HepG2 (cell line): Measurements from ENCODE around the gene DUS3L. TPM values are rescaled to one million over a fixed set of nuclear protein-coding genes. Genes with fewer than 3 reads are reported as not detected.

ENCODE experiments used
- ATF1 ChIP-seq: IDR thresholded peaks from 2 replicates; pipeline ENCODE4 v1.6.1; 2016; ENCODE audit warnings: mild to moderate bottlenecking, control low read depth
- FOSL2 ChIP-seq: sonication (generic); formaldehyde crosslinking; IDR thresholded peaks from 2 replicates; pipeline ENCODE4 v1.4.0; 2020; ENCODE audit warnings: missing genetic modification reagents
- HOXA7 ChIP-seq: sonication (generic); formaldehyde crosslinking; IDR thresholded peaks from 2 replicates; pipeline ENCODE4 v1.8.1; 2022; ENCODE audit warnings: mild to moderate bottlenecking, missing genetic modification reagents, moderate library complexity
- RFX3 ChIP-seq: IDR thresholded peaks from 2 replicates; pipeline ENCODE4 v1.6.1; 2016; ENCODE audit warnings: missing biosample characterization, missing genetic modification reagents
- RORA ChIP-seq: sonication (generic); formaldehyde crosslinking; IDR thresholded peaks from 2 replicates; pipeline ENCODE4 v1.5.0; 2020; ENCODE audit warnings: mild to moderate bottlenecking, missing genetic modification reagents, moderate library complexity
- U2AF2 ChIP-seq: fragments of 200-400 bp; formaldehyde crosslinking; IDR thresholded peaks from 2 replicates; pipeline ENCODE4 v1.6.1; 2017; ENCODE audit warnings: low read depth, mild to moderate bottlenecking, low read length
- ZFP36 ChIP-seq: fragments of 150-350 bp; IDR thresholded peaks from 2 replicates; pipeline ENCODE4 v1.6.1; 2018; ENCODE audit warnings: borderline replicate concordance, low read length, low read depth; ENCODE audit not compliant: partially characterized antibody
- ZNF136 ChIP-seq: sonication (generic); formaldehyde crosslinking; IDR thresholded peaks from 2 replicates; pipeline ENCODE4 v1.8.1; 2022; ENCODE audit warnings: low read depth, mild to moderate bottlenecking, moderate library complexity, missing genetic modification reagents
- ZNF17 ChIP-seq: sonication (generic); formaldehyde crosslinking; IDR thresholded peaks from 2 replicates; pipeline ENCODE4 v1.5.0; 2020; ENCODE audit warnings: mild to moderate bottlenecking, missing genetic modification reagents
- ZNF251 ChIP-seq: sonication (generic); formaldehyde crosslinking; IDR thresholded peaks from 2 replicates; pipeline ENCODE4 v1.9.0; 2021; ENCODE audit warnings: mild to moderate bottlenecking, missing genetic modification reagents
- ZNF614 ChIP-seq: IDR thresholded peaks from 2 replicates; pipeline ENCODE4 v1.6.1; 2018; ENCODE audit warnings: missing biosample characterization, missing genetic modification reagents, inconsistent platforms, borderline replicate concordance
- ZNF713 ChIP-seq: sonication (generic); formaldehyde crosslinking; IDR thresholded peaks from 2 replicates; pipeline ENCODE4 v1.4.0; 2020; ENCODE audit warnings: mild to moderate bottlenecking, missing genetic modification reagents
- polyA plus RNA-seq, 8 experiments: library from polyadenylated mRNA; depleted of rRNA in 3 of 8; stranded (reverse) in 7 of 8; unstranded in 1 of 8; fragments of >200 nt; fragmentation: Illumina TruSeq in 4 of 8; extraction: Trizol in 4 of 8; gene quantifications; 2 replicates each; pipeline versions ENCODE4 v1.2.1 to v1.2.3, GENCODE V29; 2011 to 2016; ENCODE audit warnings: low read depth in 4 of 8, missing spikeins in 1 of 8, mixed read lengths in 1 of 8; ENCODE audit not compliant: insufficient read depth in 1 of 8
- total RNA-seq, 5 experiments: library from RNA; depleted of rRNA; stranded (reverse); fragments of >200 nt; fragmentation: Illumina TruSeq; extraction: Trizol; gene quantifications; 2 replicates each; pipeline ENCODE4 v1.2.3, GENCODE V29; 2016; ENCODE audit warnings: low read depth in 1 of 5
- TF ChIP-seq, protein P1 (sequence below): sonication (generic); formaldehyde crosslinking; IDR thresholded peaks from 2 replicates; pipeline ENCODE4 v1.5.1; 2020; ENCODE audit warnings: missing genetic modification reagents, mild to moderate bottlenecking, borderline replicate concordance
- TF ChIP-seq, protein P2 (sequence below): sonication (generic); formaldehyde crosslinking; conservative IDR thresholded peaks from 2 replicates; pipeline ENCODE4 v1.8.0; 2022; ENCODE audit warnings: low read depth, missing genetic modification reagents
- TF ChIP-seq, protein P3 (sequence below): sonication (generic); formaldehyde crosslinking; IDR thresholded peaks from 2 replicates; pipeline ENCODE4 v1.4.0; 2020; ENCODE audit warnings: missing genetic modification reagents
- TF ChIP-seq, protein P4 (sequence below): sonication (generic); formaldehyde crosslinking; IDR thresholded peaks from 2 replicates; pipeline ENCODE4 v1.4.0; 2020; ENCODE audit warnings: mild to moderate bottlenecking, missing genetic modification reagents
- TF ChIP-seq, protein P5 (sequence below): sonication (generic); formaldehyde crosslinking; IDR thresholded peaks from 2 replicates; pipeline ENCODE4; 2020; ENCODE audit warnings: missing genetic modification reagents, mild to moderate bottlenecking, borderline replicate concordance

DUS3L gene
- total and polyA plus RNA-seq, 2 of the 13 experiments (the other 11 are each of a cell fraction or from before 2014, with no cell fraction given), result 13.3 to 25.1 TPM

DNA sequence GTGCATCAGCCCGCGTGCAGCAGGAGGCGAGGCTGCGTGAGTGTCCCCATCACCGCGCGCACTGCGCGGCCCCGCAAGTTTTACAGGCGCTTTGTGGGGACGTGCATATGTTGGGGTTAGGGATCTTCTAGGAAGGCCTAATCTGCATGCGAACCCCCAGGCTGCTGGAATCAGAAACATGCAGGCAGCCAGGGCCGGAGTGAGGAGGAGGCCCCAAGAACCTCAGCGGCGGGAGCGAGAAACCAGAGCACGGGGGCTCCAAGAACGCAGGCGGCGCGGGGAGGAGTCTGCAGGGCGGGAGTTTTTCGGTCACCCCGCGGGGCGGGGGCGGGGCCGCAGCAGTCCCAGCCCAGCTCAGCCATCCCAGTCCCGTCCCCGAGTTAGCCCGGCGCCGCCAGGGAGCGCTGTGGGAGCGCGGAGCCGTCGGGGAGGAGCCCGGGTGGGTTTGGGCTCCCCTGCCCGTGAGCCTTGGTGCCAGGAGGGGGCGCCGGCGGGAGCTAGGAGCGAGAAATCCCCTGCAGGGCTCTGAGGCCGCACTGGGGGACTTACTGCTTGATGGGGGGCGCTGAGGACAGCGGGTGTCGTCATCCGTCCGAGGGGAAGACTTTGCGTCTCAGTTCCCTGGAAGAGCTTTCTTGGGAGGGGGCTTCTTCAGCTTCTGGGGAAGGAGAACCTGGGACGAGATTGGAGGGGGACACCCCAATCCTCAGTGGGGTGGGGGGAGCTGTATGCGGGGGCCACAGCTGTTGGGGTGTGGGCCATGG lies 13.0 kb upstream of the DUS3L start (continued):
- TF ChIP-seq, protein P1, sequence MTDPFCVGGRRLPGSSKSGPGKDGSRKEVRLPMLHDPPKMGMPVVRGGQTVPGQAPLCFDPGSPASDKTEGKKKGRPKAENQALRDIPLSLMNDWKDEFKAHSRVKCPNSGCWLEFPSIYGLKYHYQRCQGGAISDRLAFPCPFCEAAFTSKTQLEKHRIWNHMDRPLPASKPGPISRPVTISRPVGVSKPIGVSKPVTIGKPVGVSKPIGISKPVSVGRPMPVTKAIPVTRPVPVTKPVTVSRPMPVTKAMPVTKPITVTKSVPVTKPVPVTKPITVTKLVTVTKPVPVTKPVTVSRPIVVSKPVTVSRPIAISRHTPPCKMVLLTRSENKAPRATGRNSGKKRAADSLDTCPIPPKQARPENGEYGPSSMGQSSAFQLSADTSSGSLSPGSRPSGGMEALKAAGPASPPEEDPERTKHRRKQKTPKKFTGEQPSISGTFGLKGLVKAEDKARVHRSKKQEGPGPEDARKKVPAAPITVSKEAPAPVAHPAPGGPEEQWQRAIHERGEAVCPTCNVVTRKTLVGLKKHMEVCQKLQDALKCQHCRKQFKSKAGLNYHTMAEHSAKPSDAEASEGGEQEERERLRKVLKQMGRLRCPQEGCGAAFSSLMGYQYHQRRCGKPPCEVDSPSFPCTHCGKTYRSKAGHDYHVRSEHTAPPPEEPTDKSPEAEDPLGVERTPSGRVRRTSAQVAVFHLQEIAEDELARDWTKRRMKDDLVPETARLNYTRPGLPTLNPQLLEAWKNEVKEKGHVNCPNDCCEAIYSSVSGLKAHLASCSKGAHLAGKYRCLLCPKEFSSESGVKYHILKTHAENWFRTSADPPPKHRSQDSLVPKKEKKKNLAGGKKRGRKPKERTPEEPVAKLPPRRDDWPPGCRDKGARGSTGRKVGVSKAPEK (CRISPR knock-in tag), result no peak
- TF ChIP-seq RFX3 (no peak), ZNF614 (CRISPR knock-in tag) (peak; percentile 58; the same call in 1 of the 2 replicates), ZNF251 (no peak; the same call in 1 of the 2 replicates), U2AF2 (no peak), ZFP36 (no peak), HOXA7 (CRISPR knock-in tag) (no peak), FOSL2 (peak; percentile 47), ZNF136 (CRISPR knock-in tag) (no peak), ZNF713 (no peak; the same call in 1 of the 2 replicates), RORA (no peak), ATF1 (no peak), ZNF17 (CRISPR knock-in tag) (no peak)
- TF ChIP-seq, protein P2, sequence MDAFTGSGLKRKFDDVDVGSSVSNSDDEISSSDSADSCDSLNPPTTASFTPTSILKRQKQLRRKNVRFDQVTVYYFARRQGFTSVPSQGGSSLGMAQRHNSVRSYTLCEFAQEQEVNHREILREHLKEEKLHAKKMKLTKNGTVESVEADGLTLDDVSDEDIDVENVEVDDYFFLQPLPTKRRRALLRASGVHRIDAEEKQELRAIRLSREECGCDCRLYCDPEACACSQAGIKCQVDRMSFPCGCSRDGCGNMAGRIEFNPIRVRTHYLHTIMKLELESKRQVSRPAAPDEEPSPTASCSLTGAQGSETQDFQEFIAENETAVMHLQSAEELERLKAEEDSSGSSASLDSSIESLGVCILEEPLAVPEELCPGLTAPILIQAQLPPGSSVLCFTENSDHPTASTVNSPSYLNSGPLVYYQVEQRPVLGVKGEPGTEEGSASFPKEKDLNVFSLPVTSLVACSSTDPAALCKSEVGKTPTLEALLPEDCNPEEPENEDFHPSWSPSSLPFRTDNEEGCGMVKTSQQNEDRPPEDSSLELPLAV (CRISPR knock-in tag), result no peak
- TF ChIP-seq, protein P3, sequence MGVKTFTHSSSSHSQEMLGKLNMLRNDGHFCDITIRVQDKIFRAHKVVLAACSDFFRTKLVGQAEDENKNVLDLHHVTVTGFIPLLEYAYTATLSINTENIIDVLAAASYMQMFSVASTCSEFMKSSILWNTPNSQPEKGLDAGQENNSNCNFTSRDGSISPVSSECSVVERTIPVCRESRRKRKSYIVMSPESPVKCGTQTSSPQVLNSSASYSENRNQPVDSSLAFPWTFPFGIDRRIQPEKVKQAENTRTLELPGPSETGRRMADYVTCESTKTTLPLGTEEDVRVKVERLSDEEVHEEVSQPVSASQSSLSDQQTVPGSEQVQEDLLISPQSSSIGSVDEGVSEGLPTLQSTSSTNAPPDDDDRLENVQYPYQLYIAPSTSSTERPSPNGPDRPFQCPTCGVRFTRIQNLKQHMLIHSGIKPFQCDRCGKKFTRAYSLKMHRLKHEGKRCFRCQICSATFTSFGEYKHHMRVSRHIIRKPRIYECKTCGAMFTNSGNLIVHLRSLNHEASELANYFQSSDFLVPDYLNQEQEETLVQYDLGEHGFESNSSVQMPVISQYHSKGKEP (CRISPR knock-in tag), result no peak
- TF ChIP-seq, protein P4, sequence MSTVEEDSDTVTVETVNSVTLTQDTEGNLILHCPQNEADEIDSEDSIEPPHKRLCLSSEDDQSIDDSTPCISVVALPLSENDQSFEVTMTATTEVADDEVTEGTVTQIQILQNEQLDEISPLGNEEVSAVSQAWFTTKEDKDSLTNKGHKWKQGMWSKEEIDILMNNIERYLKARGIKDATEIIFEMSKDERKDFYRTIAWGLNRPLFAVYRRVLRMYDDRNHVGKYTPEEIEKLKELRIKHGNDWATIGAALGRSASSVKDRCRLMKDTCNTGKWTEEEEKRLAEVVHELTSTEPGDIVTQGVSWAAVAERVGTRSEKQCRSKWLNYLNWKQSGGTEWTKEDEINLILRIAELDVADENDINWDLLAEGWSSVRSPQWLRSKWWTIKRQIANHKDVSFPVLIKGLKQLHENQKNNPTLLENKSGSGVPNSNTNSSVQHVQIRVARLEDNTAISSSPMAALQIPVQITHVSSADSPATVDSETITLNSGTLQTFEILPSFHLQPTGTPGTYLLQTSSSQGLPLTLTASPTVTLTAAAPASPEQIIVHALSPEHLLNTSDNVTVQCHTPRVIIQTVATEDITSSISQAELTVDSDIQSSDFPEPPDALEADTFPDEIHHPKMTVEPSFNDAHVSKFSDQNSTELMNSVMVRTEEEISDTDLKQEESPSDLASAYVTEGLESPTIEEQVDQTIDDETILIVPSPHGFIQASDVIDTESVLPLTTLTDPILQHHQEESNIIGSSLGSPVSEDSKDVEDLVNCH, result no peak
- TF ChIP-seq, protein P5, sequence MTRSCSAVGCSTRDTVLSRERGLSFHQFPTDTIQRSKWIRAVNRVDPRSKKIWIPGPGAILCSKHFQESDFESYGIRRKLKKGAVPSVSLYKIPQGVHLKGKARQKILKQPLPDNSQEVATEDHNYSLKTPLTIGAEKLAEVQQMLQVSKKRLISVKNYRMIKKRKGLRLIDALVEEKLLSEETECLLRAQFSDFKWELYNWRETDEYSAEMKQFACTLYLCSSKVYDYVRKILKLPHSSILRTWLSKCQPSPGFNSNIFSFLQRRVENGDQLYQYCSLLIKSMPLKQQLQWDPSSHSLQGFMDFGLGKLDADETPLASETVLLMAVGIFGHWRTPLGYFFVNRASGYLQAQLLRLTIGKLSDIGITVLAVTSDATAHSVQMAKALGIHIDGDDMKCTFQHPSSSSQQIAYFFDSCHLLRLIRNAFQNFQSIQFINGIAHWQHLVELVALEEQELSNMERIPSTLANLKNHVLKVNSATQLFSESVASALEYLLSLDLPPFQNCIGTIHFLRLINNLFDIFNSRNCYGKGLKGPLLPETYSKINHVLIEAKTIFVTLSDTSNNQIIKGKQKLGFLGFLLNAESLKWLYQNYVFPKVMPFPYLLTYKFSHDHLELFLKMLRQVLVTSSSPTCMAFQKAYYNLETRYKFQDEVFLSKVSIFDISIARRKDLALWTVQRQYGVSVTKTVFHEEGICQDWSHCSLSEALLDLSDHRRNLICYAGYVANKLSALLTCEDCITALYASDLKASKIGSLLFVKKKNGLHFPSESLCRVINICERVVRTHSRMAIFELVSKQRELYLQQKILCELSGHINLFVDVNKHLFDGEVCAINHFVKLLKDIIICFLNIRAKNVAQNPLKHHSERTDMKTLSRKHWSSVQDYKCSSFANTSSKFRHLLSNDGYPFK (CRISPR knock-in tag), result peak; percentile 62; the same call in 1 of the 2 replicates
